Mesendoderm (in vitro differentiated cells): ENCODE data around the gene SULF2.

ENCODE experiments used
- DNase-seq: peaks from one replicate; pipeline ENCODE4 v3.0.0; 2013
- H2AK5ac ChIP-seq: 2 replicates; pipeline ENCODE4 v1.6.1; 2013; ENCODE audit warnings: low read length, inconsistent platforms
- H2BK120ac ChIP-seq: 2 replicates; pipeline ENCODE4 v1.6.1; 2013; ENCODE audit warnings: low read depth, mild to moderate bottlenecking, low read length, moderate library complexity, mixed read lengths
- H2BK15ac ChIP-seq: replicated peaks from 2 replicates; pipeline ENCODE4 v1.6.1; 2013; ENCODE audit warnings: low read depth, mild to moderate bottlenecking, moderate library complexity
- H2BK5ac ChIP-seq: 2 replicates; pipeline ENCODE4 v1.6.1; 2013; ENCODE audit warnings: low read length, inconsistent platforms
- H3K18ac ChIP-seq: 2 replicates; pipeline ENCODE4 v1.6.1; 2013; ENCODE audit warnings: mild to moderate bottlenecking, low read length, mixed read lengths
- H3K23ac ChIP-seq: one replicate; pipeline ENCODE4 v1.6.1; 2013; ENCODE audit warnings: low read length
- H3K27ac ChIP-seq: 2 replicates; pipeline ENCODE4 v1.5.1; 2013; ENCODE audit warnings: low read depth, mild to moderate bottlenecking, inconsistent platforms, low read length, moderate library complexity
- H3K27me3 ChIP-seq: 2 replicates; pipeline ENCODE4 v1.6.1; 2013; ENCODE audit warnings: low read length, control low read depth, mild to moderate bottlenecking, inconsistent platforms; ENCODE audit not compliant: insufficient read depth, poor library complexity
- H3K36me3 ChIP-seq: 2 replicates; pipeline ENCODE4 v1.6.1; 2013; ENCODE audit warnings: low read length, inconsistent platforms; ENCODE audit not compliant: control insufficient read depth, insufficient read depth
- H3K4ac ChIP-seq: one replicate; pipeline ENCODE4 v1.6.1; 2013; ENCODE audit warnings: low read depth, mild to moderate bottlenecking, low read length, moderate library complexity
- H3K4me1 ChIP-seq: 2 replicates; pipeline ENCODE4 v1.6.1; 2013; ENCODE audit warnings: low read depth, low read length, inconsistent platforms; ENCODE audit not compliant: control insufficient read depth
- H3K4me2 ChIP-seq: 2 replicates; pipeline ENCODE4 v1.6.1; 2013; ENCODE audit warnings: low read length
- H3K4me3 ChIP-seq: 2 replicates; pipeline ENCODE4 v1.5.1; 2013; ENCODE audit warnings: mild to moderate bottlenecking, low read length
- H3K56ac ChIP-seq: one replicate; pipeline ENCODE4 v1.6.1; 2013; ENCODE audit warnings: low read length
- H3K79me1 ChIP-seq: 2 replicates; pipeline ENCODE4 v1.6.1; 2013; ENCODE audit warnings: low read length, inconsistent platforms
- H3K79me2 ChIP-seq: 2 replicates; pipeline ENCODE4 v1.6.1; 2013; ENCODE audit warnings: mild to moderate bottlenecking, low read length; ENCODE audit not compliant: control insufficient read depth, insufficient read depth
- H3K9ac ChIP-seq: 2 replicates; pipeline ENCODE4 v1.6.1; 2013; ENCODE audit warnings: low read length, inconsistent platforms
- H4K5ac ChIP-seq: one replicate; pipeline ENCODE4 v1.6.1; 2013; ENCODE audit warnings: low read length
- H4K8ac ChIP-seq: one replicate; pipeline ENCODE4 v1.6.1; 2013; ENCODE audit warnings: low read depth, mild to moderate bottlenecking, control low read depth, low read length, moderate library complexity
- WGBS: extraction: QIAGEN DNeasy Blood & Tissue Kit; methylation state at CpG from one replicate; pipeline ENCODE4 v1.1.7; 2013; ENCODE audit warnings: low lambda C conversion rate, missing lambda C conversion rate; ENCODE audit not compliant: insufficient coverage; ENCODE audit errors: extremely low coverage; 5-methylcytosine and 5-hydroxymethylcytosine counted together

Gene SULF2

DNA sequence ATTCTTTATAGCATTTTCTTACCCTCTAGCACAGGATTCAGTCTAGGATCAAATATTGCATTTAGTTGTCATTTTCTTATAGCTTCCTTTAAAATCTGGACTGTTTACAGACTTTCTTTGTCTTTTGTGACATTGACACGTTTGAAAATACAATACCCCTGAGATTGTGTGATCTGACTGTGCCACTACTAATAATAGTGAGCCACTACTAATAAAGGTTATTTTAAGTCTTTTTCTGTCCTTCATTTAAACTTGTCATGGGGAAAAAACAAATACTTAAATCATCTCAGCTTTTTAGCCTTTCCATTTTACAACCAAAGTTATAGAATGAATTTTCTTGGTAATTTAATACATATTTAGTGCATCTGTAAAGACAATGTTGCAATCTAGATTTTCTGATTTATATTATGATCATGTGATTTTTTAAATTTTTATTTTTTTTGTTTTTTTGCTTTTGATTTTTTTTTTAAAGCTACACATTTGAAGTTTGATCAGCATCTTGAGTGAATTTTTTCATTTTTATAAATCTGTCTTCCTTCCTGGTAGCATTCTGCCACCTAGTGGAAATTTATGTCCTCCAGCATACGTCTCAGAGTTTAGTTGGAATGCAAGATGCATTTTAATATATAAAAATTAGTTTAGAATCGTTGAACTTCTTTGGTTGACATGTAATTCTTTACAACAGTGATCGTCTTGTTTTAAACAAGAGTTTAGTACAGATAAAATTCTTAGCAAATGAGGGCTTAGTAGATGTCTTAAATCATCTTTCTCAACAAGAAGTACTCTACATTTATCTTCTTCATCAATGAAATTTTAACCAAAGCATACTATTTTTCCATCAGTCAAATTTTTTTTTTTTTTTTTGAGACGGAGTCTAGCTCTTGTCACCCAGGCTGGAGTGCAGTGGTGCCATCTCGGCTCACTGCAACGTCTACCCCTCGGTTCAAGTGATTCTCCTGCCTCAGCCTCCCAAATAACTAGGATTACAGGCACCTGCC lies 164.2 kb downstream of the SULF2 start:
- H3K23ac ChIP-seq = no peak overlapping the region
- no peak overlapping the region for H2BK5ac ChIP-seq
- H3K9ac ChIP-seq = no peak overlapping the region
- H3K4me3 ChIP-seq = no peak overlapping the region
- no CpG with 5 or more reads among the region's 8 CpGs for WGBS
- DNase-seq = peak; percentile 41
- H2BK120ac ChIP-seq = no peak overlapping the region
- no peak overlapping the region for H2AK5ac ChIP-seq
- no peak overlapping the region for H3K4me2 ChIP-seq
- H3K56ac ChIP-seq = no peak overlapping the region
- no peaks in the 10 kb centered on the region for H3K27me3 ChIP-seq
- H3K79me1 ChIP-seq = peaks cover 1% of the 10 kb centered on the region
- H3K79me2 ChIP-seq = no peaks in the 10 kb centered on the region
- no peak overlapping the region for H4K8ac ChIP-seq
- no peaks in the 10 kb centered on the region for H3K36me3 ChIP-seq
- no peak overlapping the region for H3K4ac ChIP-seq
- no peak overlapping the region for H3K27ac ChIP-seq
- H2BK15ac ChIP-seq = no peak overlapping the region
- H3K18ac ChIP-seq = no peak overlapping the region
- H3K4me1 ChIP-seq = no peaks in the 10 kb centered on the region
- H4K5ac ChIP-seq = no peak overlapping the region

DNA sequence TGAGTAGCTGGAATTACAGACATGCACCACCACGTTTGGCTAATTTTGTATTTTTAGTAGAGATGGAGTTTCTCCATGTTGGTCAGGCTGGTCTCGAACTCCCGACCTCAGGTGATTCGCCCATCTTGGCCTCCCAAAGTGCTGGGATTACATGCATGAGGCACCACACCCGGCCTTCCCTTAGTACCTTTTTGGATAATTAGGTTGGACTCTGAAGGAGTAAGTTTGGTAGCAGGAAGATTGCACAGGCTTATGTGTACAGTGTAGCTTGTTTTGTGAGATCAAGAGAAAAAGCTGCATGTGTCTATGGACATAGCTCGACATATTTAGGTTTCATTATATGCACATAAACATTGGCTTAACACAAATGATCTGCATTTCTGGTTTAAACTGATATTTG lies 166.8 kb downstream of the SULF2 start:
- no peak overlapping the region for H3K4me2 ChIP-seq
- H4K5ac ChIP-seq = no peak overlapping the region
- no peak overlapping the region for H3K9ac ChIP-seq
- WGBS = no CpG with 5 or more reads among the region's 6 CpGs
- H3K23ac ChIP-seq = no peak overlapping the region
- no peak for DNase-seq
- no peak overlapping the region for H4K8ac ChIP-seq
- no peak overlapping the region for H3K18ac ChIP-seq
- no peak overlapping the region for H2BK5ac ChIP-seq
- no peaks in the 10 kb centered on the region for H3K4me1 ChIP-seq
- H3K4me3 ChIP-seq = no peak overlapping the region
- H2BK15ac ChIP-seq = no peak overlapping the region
- H3K79me1 ChIP-seq = peaks cover 3% of the 10 kb centered on the region
- H2AK5ac ChIP-seq = no peak overlapping the region
- no peak overlapping the region for H3K27ac ChIP-seq
- no peak overlapping the region for H3K56ac ChIP-seq
- no peak overlapping the region for H3K4ac ChIP-seq
- H3K27me3 ChIP-seq = no peaks in the 10 kb centered on the region
- no peak overlapping the region for H2BK120ac ChIP-seq
- no peaks in the 10 kb centered on the region for H3K79me2 ChIP-seq
- H3K36me3 ChIP-seq = no peaks in the 10 kb centered on the region

DNA sequence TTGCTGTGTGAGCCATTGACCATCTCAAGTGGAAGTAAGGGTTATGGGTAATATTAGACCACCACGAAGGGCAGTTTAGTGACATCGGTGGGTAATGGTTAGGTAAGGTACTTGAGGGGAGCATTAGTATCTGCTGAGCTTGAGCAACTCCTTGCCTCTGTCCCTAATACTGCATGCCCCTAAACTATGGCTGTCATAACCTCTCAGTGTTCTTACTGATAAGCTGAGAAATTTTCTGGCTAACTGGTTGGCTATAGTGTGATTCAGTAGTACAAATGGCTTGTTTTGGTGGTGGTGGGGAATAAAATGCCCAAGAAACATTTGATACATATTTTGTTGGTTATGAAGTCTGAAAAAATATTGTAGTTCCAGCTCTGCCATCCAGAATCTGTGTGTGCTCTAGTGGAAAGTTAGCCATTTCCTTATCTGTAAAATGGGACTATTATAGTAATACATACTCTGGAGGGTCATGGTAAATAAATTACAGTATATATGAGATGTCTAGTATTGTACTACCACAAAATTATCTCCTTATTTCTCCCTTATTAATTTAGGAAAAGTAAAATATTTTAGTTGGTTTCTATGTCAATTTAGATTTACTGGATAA lies 170.5 kb downstream of the SULF2 start:
- no peak overlapping the region for H4K5ac ChIP-seq
- H3K79me1 ChIP-seq = peaks cover 3% of the 10 kb centered on the region
- H2BK15ac ChIP-seq = no peak overlapping the region
- no peak overlapping the region for H2AK5ac ChIP-seq
- H3K18ac ChIP-seq = no peak overlapping the region
- no peak overlapping the region for H3K4me2 ChIP-seq
- no peak for DNase-seq
- H3K36me3 ChIP-seq = no peaks in the 10 kb centered on the region
- no peak overlapping the region for H3K4me3 ChIP-seq
- H2BK5ac ChIP-seq = no peak overlapping the region
- no CpG with 5 or more reads among the region's 2 CpGs for WGBS
- H3K4me1 ChIP-seq = no peaks in the 10 kb centered on the region
- H3K27me3 ChIP-seq = no peaks in the 10 kb centered on the region
- no peak overlapping the region for H3K23ac ChIP-seq
- H3K4ac ChIP-seq = no peak overlapping the region
- no peaks in the 10 kb centered on the region for H3K79me2 ChIP-seq
- no peak overlapping the region for H3K27ac ChIP-seq
- H3K9ac ChIP-seq = no peak overlapping the region
- H2BK120ac ChIP-seq = no peak overlapping the region
- H4K8ac ChIP-seq = no peak overlapping the region
- H3K56ac ChIP-seq = no peak overlapping the region

DNA sequence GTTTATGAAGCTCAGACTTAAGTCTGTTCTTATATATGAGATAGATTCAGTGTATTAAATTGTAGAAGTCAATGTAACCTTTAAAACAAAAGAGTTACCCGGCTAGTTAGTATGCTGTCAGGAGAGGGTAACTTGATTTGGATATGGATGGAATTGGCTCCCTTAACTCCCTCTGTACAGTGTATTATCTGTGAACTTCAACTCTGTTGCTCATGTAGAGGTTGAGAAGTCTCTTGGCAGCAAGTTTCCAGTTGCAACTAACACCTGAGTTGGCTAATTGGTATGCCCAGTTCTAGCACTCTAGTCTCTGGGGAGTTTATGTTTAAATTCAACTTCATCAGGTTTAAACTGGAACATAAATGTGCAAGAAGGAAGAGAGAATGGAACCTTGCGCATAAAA lies 172.6 kb downstream of the SULF2 start:
- H3K79me1 ChIP-seq = peaks cover 1% of the 10 kb centered on the region
- no peak for DNase-seq
- no peaks in the 10 kb centered on the region for H3K36me3 ChIP-seq
- no peak overlapping the region for H3K4me2 ChIP-seq
- no peak overlapping the region for H3K9ac ChIP-seq
- no CpG with 5 or more reads among the region's 2 CpGs for WGBS
- no peak overlapping the region for H4K5ac ChIP-seq
- H3K27me3 ChIP-seq = no peaks in the 10 kb centered on the region
- H3K4me1 ChIP-seq = no peaks in the 10 kb centered on the region
- H3K23ac ChIP-seq = no peak overlapping the region
- H3K18ac ChIP-seq = no peak overlapping the region
- H2BK120ac ChIP-seq = no peak overlapping the region
- no peak overlapping the region for H4K8ac ChIP-seq
- H3K4ac ChIP-seq = no peak overlapping the region
- no peak overlapping the region for H3K4me3 ChIP-seq
- no peak overlapping the region for H3K56ac ChIP-seq
- no peak overlapping the region for H2BK15ac ChIP-seq
- H3K27ac ChIP-seq = no peak overlapping the region
- no peak overlapping the region for H2BK5ac ChIP-seq
- H3K79me2 ChIP-seq = no peaks in the 10 kb centered on the region
- no peak overlapping the region for H2AK5ac ChIP-seq

DNA sequence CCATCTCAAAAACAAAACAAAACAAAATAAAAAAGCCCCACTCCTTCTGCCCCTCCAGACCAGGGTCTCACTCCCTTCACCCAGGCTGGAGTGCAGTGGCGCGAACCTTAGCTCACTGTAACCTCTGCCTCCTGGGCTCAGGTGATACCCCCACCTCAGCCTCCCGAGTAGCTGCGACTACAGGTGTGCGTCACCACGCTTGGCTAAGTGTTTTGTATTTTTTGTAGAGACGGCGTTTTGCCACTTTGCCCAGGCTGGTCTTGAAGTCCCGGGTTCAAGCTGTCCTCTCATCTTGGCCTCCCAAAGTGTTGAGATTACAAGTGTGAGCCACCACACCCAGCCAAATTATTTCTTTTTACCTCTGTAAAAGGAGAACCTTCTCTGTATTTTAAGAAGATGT lies 173.5 kb downstream of the SULF2 start:
- Histone ChIP-seq H3K4me2 (no peak overlapping the region), H2BK15ac (no peak overlapping the region), H3K36me3 (no peaks in the 10 kb centered on the region), H3K4me1 (no peaks in the 10 kb centered on the region), H3K56ac (no peak overlapping the region), H3K18ac (no peak overlapping the region), H3K9ac (no peak overlapping the region), H3K27ac (no peak overlapping the region), H3K79me1 (peaks cover 1% of the 10 kb centered on the region), H3K27me3 (no peaks in the 10 kb centered on the region), H2AK5ac (no peak overlapping the region), H2BK120ac (no peak overlapping the region), H3K79me2 (no peaks in the 10 kb centered on the region), H3K23ac (no peak overlapping the region), H4K8ac (no peak overlapping the region), H2BK5ac (no peak overlapping the region), H3K4ac (no peak overlapping the region), H4K5ac (no peak overlapping the region), H3K4me3 (no peak overlapping the region)
- WGBS = no CpG with 5 or more reads among the region's 9 CpGs
- DNase-seq = no peak
